ENCODE data around the gene TBC1D10B. TPM values are rescaled to one million over a fixed set of nuclear protein-coding genes. Genes with fewer than 3 reads are reported as not detected.

Gene TBC1D10B
- total and polyA plus RNA-seq, 9 of the 15 experiments (the other 6 are each of a cell fraction or from before 2014, with no cell fraction given): 2.2 to 55.4 (median 17.5) TPM

- TF ChIP-seq CEBPZ (IDR thresholded peaks at IDR 0.05; ENCODE audit: borderline replicate concordance, low read depth, low read length) (no peak), ZFP1 (CRISPR knock-in tag; IDR thresholded peaks at IDR 0.05) (no peak), SMARCA5 (IDR thresholded peaks at IDR 0.05) (no peak), ZSCAN29 (IDR thresholded peaks at IDR 0.05) (no peak), ZBED1 (IDR thresholded peaks at IDR 0.05) (no peak), PRPF4 (IDR thresholded peaks at IDR 0.05; ENCODE audit: insufficient read depth, low read depth, low read length, poor library complexity, severe bottlenecking) (peak; percentile 14), DLX4 (CRISPR knock-in tag; IDR thresholded peaks at IDR 0.05) (no peak), CXXC5 (CRISPR knock-in tag; IDR thresholded peaks at IDR 0.05) (peak; percentile 95), NFXL1 (CRISPR knock-in tag; IDR thresholded peaks at IDR 0.05) (no peak), MXD1 (CRISPR knock-in tag; IDR thresholded peaks at IDR 0.05; ENCODE audit: borderline replicate concordance, poor library complexity, severe bottlenecking) (peak; percentile 54), ZFX (CRISPR knock-in tag; IDR thresholded peaks at IDR 0.05) (peak; percentile 88), ZNF57 (CRISPR knock-in tag; IDR thresholded peaks at IDR 0.05) (no peak), TFAM (CRISPR knock-in tag; conservative IDR thresholded peaks at IDR 0.05) (no peak), FOXP4 (CRISPR knock-in tag; IDR thresholded peaks at IDR 0.05; ENCODE audit: borderline replicate concordance) (no peak; the same call in 1 of the 2 replicates), OTX1 (CRISPR knock-in tag; IDR thresholded peaks at IDR 0.05) (no peak), ZNF277 (CRISPR knock-in tag; IDR thresholded peaks at IDR 0.05; ENCODE audit: borderline replicate concordance) (no peak), NEUROD1 (IDR thresholded peaks at IDR 0.05; ENCODE audit: borderline replicate concordance, low read depth, low read length, partially characterized antibody) (peak; percentile 22), SNIP1 (IDR thresholded peaks at IDR 0.05; ENCODE audit: low read depth) (peak; percentile 91)
Observed at GRCh38 chr16:30395155-30395991, 25.1 kb upstream of the TBC1D10B start, which contains the start of gene ZNF48 (continued).

Data from K562 (cell line).